Fibroblast of villous mesenchyme (primary cell): ENCODE results near the gene ARL16. TPM values are rescaled to one million over a fixed set of nuclear protein-coding genes. Genes with fewer than 3 reads are reported as not detected.

Experiments used
- DNase-seq: peaks from one replicate; pipeline ENCODE4 v3.0.0-alpha.2; 2010; ENCODE audit warnings: low read depth
- H3K4me3 ChIP-seq: 2 replicates; pipeline ENCODE4 v1.5.1; 2011; ENCODE audit warnings: low read depth, mild to moderate bottlenecking, low read length
- total RNA-seq: library from RNA; depleted of rRNA; stranded (reverse); fragments of >200 nt; gene quantifications from 2 replicates; pipeline ENCODE4 v1.2.3, GENCODE V29; 2012
- TF ChIP-seq, protein P1 (sequence below): IDR thresholded peaks from 2 replicates; pipeline ENCODE4 v1.5.1; 2012; ENCODE audit warnings: low read depth, mild to moderate bottlenecking, low read length; ENCODE audit not compliant: insufficient read depth

ARL16 gene
- total RNA-seq, 1 donor, result 22.9 TPM

DNA sequence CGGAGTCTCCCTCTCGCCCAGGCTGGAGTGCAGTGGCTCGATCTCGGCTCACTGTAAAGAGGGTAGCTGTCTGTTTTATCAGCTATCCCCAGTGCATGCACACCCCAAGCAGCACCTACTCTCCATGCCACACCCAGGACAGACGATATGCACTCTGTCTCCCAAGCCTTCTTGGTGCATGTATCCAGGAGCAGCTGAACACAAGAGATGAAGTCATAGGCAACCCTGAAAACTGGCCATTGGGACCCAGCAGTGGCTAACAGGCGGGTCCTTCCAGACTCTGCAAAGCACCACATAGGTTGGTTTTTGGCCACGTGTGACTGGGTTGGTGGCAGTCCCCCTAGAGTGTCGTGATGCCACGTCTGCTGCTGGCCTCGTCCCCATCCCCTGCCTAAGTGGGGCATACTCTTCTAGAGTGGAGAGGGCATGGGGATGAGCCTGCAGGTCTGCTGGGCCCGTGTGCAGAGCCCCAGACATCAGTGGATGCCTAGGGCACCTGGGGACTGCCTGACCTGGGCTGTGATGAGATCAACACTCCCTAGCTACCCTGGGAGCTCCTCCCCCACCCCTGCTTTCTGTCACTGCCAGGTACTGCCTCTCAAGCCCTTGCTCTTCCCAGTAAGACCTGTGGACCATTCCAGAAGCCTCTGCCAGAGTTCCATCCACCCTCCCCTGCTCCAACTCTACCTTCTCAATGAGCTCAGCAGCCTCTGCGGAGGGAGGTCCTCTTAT, 36.6 kb downstream of the ARL16 start:
- TF ChIP-seq, protein P1, sequence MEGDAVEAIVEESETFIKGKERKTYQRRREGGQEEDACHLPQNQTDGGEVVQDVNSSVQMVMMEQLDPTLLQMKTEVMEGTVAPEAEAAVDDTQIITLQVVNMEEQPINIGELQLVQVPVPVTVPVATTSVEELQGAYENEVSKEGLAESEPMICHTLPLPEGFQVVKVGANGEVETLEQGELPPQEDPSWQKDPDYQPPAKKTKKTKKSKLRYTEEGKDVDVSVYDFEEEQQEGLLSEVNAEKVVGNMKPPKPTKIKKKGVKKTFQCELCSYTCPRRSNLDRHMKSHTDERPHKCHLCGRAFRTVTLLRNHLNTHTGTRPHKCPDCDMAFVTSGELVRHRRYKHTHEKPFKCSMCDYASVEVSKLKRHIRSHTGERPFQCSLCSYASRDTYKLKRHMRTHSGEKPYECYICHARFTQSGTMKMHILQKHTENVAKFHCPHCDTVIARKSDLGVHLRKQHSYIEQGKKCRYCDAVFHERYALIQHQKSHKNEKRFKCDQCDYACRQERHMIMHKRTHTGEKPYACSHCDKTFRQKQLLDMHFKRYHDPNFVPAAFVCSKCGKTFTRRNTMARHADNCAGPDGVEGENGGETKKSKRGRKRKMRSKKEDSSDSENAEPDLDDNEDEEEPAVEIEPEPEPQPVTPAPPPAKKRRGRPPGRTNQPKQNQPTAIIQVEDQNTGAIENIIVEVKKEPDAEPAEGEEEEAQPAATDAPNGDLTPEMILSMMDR, result no peak
- no peak for DNase-seq
- no peak overlapping the region for H3K4me3 ChIP-seq

DNA sequence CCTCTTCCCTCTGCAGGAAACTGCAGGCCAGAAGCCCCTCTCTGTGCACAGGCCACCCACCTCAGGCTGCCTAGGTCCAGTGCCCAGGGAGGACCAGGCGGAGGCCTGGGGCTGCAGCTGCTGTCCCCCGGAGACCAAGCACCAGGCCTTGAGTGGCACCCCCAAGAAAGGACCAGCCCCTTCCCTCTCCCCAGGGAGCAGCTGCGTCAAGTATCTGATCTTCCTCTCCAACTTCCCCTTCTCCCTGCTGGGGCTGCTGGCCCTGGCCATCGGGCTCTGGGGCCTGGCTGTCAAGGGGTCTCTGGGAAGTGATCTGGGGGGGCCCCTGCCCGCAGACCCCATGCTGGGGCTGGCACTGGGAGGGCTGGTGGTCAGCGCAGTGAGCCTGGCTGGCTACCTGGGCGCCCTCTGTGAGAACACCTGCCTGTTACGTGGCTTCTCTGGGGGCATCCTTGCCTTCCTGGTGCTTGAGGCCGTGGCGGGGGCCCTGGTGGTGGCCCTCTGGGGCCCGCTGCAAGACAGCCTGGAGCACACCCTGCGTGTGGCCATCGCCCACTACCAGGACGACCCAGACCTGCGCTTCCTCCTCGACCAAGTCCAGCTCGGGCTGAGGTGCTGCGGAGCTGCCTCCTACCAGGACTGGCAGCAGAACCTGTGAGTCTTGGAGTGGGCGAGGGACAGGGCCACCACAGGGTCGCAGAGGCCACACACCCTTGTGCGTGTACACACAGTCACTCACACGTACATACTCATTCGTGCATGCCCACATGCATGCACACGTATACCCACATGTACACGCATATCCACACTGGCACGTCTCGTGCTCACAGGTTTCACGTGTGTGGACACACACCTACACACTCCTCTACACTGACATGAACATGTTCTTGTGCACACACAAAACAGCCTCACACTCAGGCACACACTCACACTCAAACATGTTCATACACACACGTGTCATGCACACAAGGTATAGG, 38.3 kb downstream of the ARL16 start:
- no peak for DNase-seq
- TF ChIP-seq, protein P1, result no peak
- no peak overlapping the region for H3K4me3 ChIP-seq

GRCh38 chr17:81644496-81644895, 39.1 kb downstream of the ARL16 start:
- no peak for DNase-seq

DNA sequence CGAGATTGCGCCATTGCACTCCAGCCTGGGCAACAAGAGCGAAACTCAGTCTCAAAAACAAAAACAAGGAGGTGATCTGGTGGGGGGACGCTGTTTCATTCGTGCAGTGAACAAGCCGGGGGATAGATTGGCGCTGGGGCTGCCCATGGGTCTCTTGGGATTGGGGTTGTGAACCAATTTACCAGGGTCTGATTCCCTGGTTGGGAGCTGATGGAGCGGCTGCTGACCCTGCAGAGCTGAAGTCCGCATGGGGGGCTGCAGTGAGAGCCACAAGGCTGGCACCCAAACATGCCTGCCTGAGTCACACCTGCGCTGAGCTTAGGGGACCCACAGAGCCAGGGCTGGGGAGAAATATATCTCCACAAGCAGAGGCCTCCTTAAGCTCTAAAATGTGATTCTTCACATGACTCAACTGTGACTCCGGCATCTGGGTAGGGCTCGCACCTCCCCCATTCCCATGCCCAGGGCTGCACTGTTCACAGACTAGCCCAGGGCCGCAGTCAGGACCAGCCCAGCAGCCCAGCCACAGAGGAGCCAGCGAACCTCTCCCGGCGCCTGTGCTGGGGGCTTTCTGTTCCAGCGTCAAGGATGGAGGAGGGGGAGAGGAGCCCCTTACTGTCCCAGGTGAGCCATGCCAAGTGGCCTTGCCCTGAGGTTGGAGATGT, 41.6 kb downstream of the ARL16 start:
- DNase-seq, result peak; percentile 61
- TF ChIP-seq, protein P1, result no peak
- H3K4me3 ChIP-seq, result no peak overlapping the region

More at GRCh38 chr17:81644496-81644895, 39.1 kb downstream of the ARL16 start:
- TF ChIP-seq, protein P1, result no peak
- H3K4me3 ChIP-seq, result no peak overlapping the region

DNA sequence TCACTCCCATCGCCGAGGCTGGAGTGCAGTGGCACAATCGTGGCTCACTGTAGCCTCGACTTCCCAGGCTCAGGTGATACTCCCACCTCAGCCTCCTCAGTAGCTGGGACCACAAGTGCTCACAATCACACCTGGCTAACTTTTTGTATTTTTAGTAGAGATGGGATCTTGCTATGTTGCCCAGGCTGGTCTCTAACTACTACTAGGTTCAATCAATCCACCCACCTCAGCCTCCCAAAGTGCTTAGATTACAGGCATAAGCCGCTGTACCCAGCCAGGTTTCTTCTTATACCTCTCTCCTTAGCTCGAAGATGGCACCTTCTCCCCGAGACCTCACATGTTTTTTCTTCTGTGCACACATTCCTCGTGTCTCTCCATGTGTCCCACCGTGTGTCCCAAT, 43.6 kb downstream of the ARL16 start:
- H3K4me3 ChIP-seq, result no peak overlapping the region
- TF ChIP-seq, protein P1, result no peak
- no peak for DNase-seq

DNA sequence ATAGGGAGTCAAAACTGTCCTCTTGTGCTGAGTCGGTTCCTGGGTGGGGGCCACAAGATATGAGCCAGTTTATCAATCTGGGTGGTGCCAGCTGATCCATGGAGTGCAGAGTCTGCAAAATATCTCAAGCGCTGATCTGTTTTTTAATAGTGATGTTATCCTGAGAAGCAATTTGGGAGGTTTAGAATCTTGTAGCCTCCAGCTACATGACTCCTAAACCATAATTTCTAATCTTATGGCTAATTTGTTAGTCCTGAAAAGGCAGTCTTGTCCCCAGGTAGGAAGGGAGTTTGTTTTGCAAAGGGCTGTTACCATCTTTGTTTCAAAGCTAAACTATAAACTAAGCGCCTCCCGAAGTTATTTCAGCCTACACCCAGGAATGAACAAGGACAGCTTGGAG, 44.9 kb downstream of the ARL16 start:
- H3K4me3 ChIP-seq, result no peak overlapping the region
- DNase-seq, result no peak
- TF ChIP-seq, protein P1, result no peak
